OCI-M2 (cell line): Measurements from ENCODE around the gene EPN1.

Source experiments
- DNase-seq: peaks from one replicate; lab custom pipeline; 2025; ENCODE audit not compliant: unreplicated experiment; lab: John Stamatoyannopoulos, UW

The EPN1 gene

GRCh38 chr19:55674841-55675660 is at the start of gene EPN1:
EPN1 (plus strand) TSS chr19:55675226; CDS start chr19:55678628, 3,402 bp downstream.
- peak; percentile 86 for DNase-seq

DNA sequence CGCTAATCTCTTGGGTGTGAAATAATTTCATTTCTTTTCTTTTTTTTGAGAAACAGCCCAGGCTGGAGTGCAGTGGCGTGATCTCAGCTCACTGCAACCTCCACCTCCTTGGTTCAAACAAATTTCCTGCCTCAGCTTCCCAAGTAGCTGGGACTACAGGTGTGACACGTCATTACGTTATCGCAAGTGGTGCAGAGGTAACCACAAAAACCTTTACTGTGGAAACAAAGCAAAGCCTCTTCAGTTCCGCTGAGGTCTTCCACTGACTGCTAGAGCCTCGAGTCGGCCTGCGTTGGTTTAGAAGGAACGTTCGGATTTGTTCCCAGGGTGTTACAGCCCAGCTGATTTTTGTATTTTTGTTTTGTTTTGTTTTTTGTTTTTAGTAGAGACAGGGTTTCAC is 48.7 kb upstream of the EPN1 start:
- DNase-seq: no peak

DNA sequence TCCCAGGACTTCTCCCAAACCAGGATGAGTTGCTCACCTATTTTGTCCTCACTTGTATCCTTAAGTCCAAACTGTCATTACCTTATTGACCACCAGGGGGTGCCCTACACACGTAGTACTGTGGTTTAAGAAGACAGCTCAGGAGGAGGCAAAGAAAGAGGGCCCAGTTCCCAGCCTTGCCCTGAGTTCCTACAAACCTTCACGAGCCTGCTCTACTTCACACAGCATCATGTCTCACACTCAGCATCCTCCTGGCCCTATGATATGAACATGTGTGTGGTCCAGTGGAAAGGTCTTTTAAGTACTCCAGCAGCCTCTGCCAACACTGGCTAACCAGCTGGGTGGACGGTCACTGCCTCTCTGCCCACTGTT is 42.6 kb upstream of the EPN1 start:
- DNase-seq: peak; percentile 86

- DNase-seq: no peak
Observed at GRCh38 chr19:55633861-55634260, 41.2 kb upstream of the EPN1 start.

DNA sequence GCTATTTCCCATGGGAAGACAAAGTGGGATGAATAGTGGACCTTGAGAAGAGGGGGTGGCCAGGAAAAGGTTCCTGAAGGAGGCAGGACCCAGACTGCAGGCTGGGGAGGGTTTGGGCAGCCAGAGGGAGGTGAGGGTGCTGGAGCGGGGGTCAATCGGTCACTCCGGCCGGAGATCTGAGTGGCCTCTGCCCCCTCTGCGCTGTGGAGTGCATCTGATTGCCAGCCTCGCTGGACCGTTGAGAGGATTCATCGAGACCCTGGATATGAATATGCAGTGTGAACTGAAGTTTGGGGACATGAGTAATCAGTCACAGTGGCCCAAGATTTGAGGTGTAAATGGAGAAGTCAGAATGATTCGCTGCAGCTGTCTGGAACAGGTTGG is 39.7 kb upstream of the EPN1 start:
- DNase-seq: no peak

- DNase-seq: no peak
Observed at GRCh38 chr19:55635856-55636440, 39.1 kb upstream of the EPN1 start.

DNA sequence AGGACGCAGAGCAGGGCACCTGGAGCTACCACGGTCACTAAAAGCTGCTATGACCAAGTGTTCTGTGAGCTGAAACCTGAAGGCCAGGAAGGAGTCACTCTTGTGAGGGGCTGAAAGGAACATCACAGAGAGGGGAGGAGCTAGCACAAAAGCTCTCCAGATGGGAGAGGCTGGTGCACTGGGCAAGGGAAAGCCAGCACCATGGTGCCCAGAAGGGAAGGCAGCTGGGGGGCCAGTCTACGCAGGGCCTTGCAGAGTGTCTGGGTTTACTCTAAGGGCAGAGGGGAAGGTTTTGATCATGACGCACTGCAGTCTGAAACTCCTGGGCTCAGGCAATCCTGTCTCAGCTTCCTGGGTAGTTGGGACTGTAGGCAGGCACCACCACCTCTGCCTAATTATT is 38.3 kb upstream of the EPN1 start:
- DNase-seq: no peak

- DNase-seq: no peak
Observed at GRCh38 chr19:55637534-55637933, 37.5 kb upstream of the EPN1 start.

- DNase-seq: no peak
Observed at GRCh38 chr19:55638864-55639359, 36.1 kb upstream of the EPN1 start.

DNA sequence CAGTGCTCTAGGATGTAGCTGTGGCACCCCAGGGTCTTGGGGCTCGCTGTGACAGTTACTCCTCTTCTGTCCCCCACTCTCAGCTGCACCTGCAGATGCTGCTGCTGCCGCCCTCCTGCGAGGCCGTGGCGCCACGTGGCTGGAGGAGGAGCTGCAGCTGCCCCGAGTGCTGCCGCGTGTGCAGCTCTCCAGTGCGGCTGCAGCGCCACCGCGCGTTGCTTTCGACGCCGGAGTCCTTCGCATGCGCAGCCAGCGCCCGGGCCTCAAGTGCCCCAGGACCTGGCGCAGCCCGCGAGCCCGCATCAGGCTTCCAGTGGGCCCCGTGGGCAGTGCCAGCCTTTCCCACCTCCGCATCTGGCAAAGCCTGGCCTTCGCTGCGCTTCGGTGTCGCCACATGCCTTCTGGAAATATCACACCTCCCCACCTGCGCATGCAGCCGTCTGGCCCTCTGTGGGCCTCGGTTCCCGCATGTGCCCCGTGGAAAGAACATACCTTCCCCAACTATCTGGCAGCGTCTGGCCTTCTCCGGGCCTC is 34.9 kb upstream of the EPN1 start:
- no peak for DNase-seq

- no peak for DNase-seq
Observed at GRCh38 chr19:55640577-55641425, 34.2 kb upstream of the EPN1 start, which contains the start of gene ZNF580. ZNF580 (plus strand) TSS chr19:55641002; CDS start chr19:55642509, 1,507 bp downstream.

GRCh38 chr19:55641426-55642152 is 33.4 kb upstream of the EPN1 start:
- DNase-seq: no peak

- DNase-seq: no peak
Observed at GRCh38 chr19:55642153-55643002, 32.6 kb upstream of the EPN1 start.

DNA sequence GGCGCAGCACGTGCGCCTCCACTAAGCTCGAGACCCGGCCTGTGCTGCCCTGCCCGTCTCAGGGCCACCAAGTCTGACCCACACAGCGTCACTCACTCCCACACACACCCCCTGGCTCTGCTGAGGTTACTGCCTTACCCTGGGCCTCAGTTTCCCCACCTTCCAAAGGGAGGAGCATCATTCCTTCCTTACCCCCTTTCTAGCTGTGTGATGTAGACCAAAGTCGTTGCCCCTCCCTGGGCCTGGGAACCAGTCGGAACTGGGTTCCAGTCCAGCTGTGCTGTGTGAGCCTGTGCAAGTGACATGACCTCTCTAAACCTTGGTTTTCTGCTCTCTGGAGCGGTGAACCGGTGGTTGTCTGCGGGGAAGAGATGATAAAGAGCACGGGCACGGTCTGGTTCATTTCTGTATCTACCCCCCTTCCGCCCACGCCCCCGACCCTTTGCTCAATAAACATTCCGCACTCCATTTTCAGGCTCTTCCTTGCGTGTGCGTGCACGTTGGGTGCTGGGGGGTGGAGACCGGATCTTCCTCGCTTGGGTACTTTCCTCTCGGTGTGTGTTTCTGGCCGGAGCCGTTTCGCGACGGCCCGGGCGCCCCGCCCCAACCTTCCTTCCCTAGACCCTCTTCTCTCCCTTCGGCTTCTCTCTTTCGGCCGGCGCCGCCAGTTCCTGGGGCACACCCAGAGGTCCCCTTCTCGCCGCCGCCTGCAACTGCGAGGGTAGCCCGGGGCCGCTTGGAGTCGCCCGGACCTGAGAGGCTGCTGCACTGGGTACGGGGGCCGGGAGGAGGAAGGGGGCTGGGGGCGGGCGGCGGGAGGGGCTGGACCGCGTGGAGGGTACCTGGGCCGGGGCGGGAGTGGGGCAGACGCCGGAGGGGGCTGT is 31.8 kb upstream of the EPN1 start, which contains the start of gene ZNF581:
TSS of gene ZNF581 (plus strand) at position 647 of the 884 bp plus-strand sequence. CDS start 923 bp downstream, outside the sequence.
- peak; percentile 67 for DNase-seq

DNA sequence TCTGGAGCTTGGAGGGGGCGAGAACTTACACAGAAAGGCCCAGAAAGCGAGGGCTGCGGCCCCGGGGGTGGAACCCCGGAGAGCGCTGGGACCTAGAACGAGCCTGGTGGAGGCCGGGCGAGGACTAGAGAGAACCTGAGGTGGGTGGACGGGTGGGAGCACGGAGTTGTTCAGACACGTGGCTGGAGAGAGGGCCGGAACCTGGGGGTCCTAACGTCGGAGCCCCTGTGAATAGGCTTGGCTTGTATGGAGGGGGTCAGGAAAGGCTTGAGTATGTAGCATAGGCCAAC is 31.2 kb upstream of the EPN1 start:
- DNase-seq: no peak

- no peak for DNase-seq
Observed at GRCh38 chr19:55644191-55644833, 30.7 kb upstream of the EPN1 start.

GRCh38 chr19:55644842-55645511 is 30.0 kb upstream of the EPN1 start:
- DNase-seq: no peak

DNA sequence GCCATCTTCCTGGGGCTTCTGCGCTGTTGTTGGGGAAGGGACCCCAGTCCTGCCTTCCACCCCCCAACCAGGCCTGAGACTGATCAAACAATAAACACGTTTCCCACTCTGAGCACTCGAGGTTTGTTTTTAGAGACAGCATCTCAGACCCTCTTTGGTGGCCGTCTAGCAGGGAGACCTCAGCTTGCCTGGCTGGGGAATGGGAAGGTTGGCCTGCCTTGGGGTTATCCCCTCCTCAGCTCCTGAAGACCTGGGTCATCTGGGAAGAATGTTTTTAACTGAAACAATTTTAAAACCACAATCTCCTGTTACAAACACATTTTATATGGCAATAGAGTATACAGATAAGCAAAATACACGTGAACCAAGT is 29.5 kb upstream of the EPN1 start:
- no peak for DNase-seq
